B cell (primary cell): ENCODE measurements around the gene NUAK2. TPM values are rescaled to one million over a fixed set of nuclear protein-coding genes. Genes with fewer than 3 reads are reported as not detected.

Experiments used
- ATAC-seq: fragments of 200-7000 bp; cut with Tn5 transposase; one replicate; pipeline ENCODE4 v1.10.0; 2021; ENCODE audit warnings: low read depth, mild to moderate bottlenecking, moderate number of reproducible peaks, moderate library complexity
- CTCF ChIA-PET: fragments of 350-600 bp; sonication (Branson Sonifier 250); formaldehyde crosslinking; loops from one replicate; lab custom pipeline; 2021; ENCODE audit warnings: antibody characterized with exemption, inconsistent platforms; lab: Charles Lee
- POLR2A ChIA-PET: fragments of 350-600 bp; sonication (Branson Sonifier 250); formaldehyde crosslinking; loops from one replicate; lab custom pipeline; 2021; ENCODE audit warnings: antibody characterized with exemption; lab: Charles Lee
- DNase-seq: peaks from one replicate; pipeline ENCODE4 v3.0.0; 2013
- H2AFZ ChIP-seq: 2 replicates; pipeline ENCODE4 v1.6.1; 2012; ENCODE audit warnings: mild to moderate bottlenecking, low read depth, low read length; ENCODE audit not compliant: insufficient read depth, poor library complexity, severe bottlenecking
- H3K27ac ChIP-seq, 2 donors: 1 replicate in 1 of 2; 2 replicates in 1 of 2; pipeline ENCODE4 v1.5.1; 2012 to 2013; ENCODE audit warnings: low read length in 2 of 2, mild to moderate bottlenecking in 2 of 2, moderate library complexity in 1 of 2
- H3K27me3 ChIP-seq, 4 experiments: fragments of 200-600 bp in 1 of 4; sonication (generic) in 1 of 4; replicated peaks in 1 of 4; 1 replicate in 2 of 4; 2 replicates in 2 of 4; pipeline versions ENCODE4 v1.6.1 to v1.7.0; 2013 to 2016; ENCODE audit warnings: low read length in 3 of 4, mild to moderate bottlenecking in 2 of 4, mixed read lengths in 1 of 4, moderate library complexity in 1 of 4; ENCODE audit not compliant: insufficient read depth in 4 of 4, control insufficient read depth in 3 of 4; ENCODE audit errors: control extremely low read depth in 1 of 4
- H3K36me3 ChIP-seq, 2 experiments: replicated peaks in 1 of 2; 1 replicate in 1 of 2; 2 replicates in 1 of 2; pipeline versions ENCODE4 v1.6.1 to v1.7.1; 2013; ENCODE audit warnings: low read length in 1 of 2; ENCODE audit not compliant: insufficient read depth in 2 of 2, control insufficient read depth in 1 of 2; ENCODE audit errors: control extremely low read depth in 1 of 2, extremely low read depth in 1 of 2
- H3K4me1 ChIP-seq, 2 donors: fragments of 200-600 bp in 1 of 2; sonication (generic) in 1 of 2; 1 replicate in 1 of 2; 2 replicates in 1 of 2; pipeline versions ENCODE4 v1.5.1 to v1.6.1; 2013 to 2017; ENCODE audit warnings: low read length in 2 of 2; ENCODE audit not compliant: control insufficient read depth in 2 of 2, insufficient read depth in 2 of 2
- H3K4me2 ChIP-seq: replicated peaks from 2 replicates; pipeline ENCODE3; 2012; ENCODE audit warnings: mild to moderate bottlenecking, low read depth, low read length; ENCODE audit not compliant: poor library complexity, severe bottlenecking
- H3K4me3 ChIP-seq, 5 experiments: fragments of 200-600 bp in 1 of 5; sonication (generic) in 1 of 5; 1 replicate in 3 of 5; 2 replicates in 2 of 5; pipeline versions ENCODE4 v1.5.1 to v1.7.0; 2011 to 2016; ENCODE audit warnings: low read length in 4 of 5, mild to moderate bottlenecking in 4 of 5, low read depth in 2 of 5, control low read depth in 1 of 5, moderate library complexity in 1 of 5; ENCODE audit not compliant: insufficient read depth in 1 of 5; ENCODE audit errors: control extremely low read depth in 1 of 5, extremely low read depth in 1 of 5
- H3K79me2 ChIP-seq: fragments of 200-600 bp; sonication (generic); one replicate; pipeline ENCODE4 v1.6.0; 2016; ENCODE audit warnings: low read length; ENCODE audit not compliant: control insufficient read depth, insufficient read depth
- H3K9ac ChIP-seq: fragments of 200-600 bp; sonication (generic); 2 replicates; pipeline ENCODE4 v1.6.1; 2017; ENCODE audit warnings: mild to moderate bottlenecking, low read length, moderate library complexity
- H3K9me3 ChIP-seq, 3 donors: one replicate each; pipeline versions ENCODE4 v1.6.1 to v1.7.1; 2013; ENCODE audit warnings: low read length in 2 of 3; ENCODE audit not compliant: control insufficient read depth in 2 of 3, insufficient read depth in 1 of 3; ENCODE audit errors: control extremely low read depth in 1 of 3
- H4K20me1 ChIP-seq: 2 replicates; pipeline ENCODE4 v1.6.0; 2012; ENCODE audit warnings: mild to moderate bottlenecking, low read length; ENCODE audit not compliant: insufficient read depth, control insufficient read depth, poor library complexity, severe bottlenecking
- H3K27ac Mint-ChIP-seq: one replicate; pipeline ENCODE4 v1.8.0; 2021; ENCODE audit warnings: mixed read lengths
- H3K27me3 Mint-ChIP-seq: one replicate; pipeline ENCODE4 v1.8.0; 2021; ENCODE audit warnings: mixed read lengths
- H3K4me1 Mint-ChIP-seq: one replicate; pipeline ENCODE4 v1.8.0; 2021; ENCODE audit warnings: mixed read lengths
- H3K4me3 Mint-ChIP-seq: one replicate; pipeline ENCODE4 v1.8.0; 2021; ENCODE audit warnings: mixed read lengths
- H3K9me3 Mint-ChIP-seq: one replicate; pipeline ENCODE4 v1.8.0; 2022; ENCODE audit warnings: mixed read lengths; ENCODE audit not compliant: insufficient read depth
- CTCF ChIP-seq: fragments of 200-600 bp; IDR thresholded peaks from one replicate; pipeline ENCODE4 v1.8.0; 2022; ENCODE audit warnings: antibody characterized with exemption, mild to moderate bottlenecking
- EZH2 ChIP-seq: IDR thresholded peaks from 2 replicates; pipeline ENCODE4 v1.6.1; 2012; ENCODE audit warnings: borderline replicate concordance, low read depth, mild to moderate bottlenecking, moderate library complexity, low read length; ENCODE audit not compliant: insufficient read depth, poor library complexity, severe bottlenecking
- WGBS: methylation state at CpG from one replicate; pipeline ENCODE4 v1.1.5; 2013; ENCODE audit warnings: missing lambda C conversion rate; ENCODE audit not compliant: insufficient coverage; 5-methylcytosine and 5-hydroxymethylcytosine counted together
- intact Hi-C: fragments of 100-400 bp; cut with micrococcal nuclease; formaldehyde crosslinking; loops from one replicate; pipeline ENCODE4 v1.10.0; 2022
- polyA plus RNA-seq: library from polyadenylated mRNA; depleted of rRNA; stranded (reverse); fragments of >200 nt; gene quantifications from 2 replicates; pipeline ENCODE4 v1.2.3, GENCODE V29; 2012
- total RNA-seq, 2 donors: library from RNA; stranded (reverse); fragments of 120-200 nt in 1 of 2; gene quantifications; 1 replicate in 1 of 2; 2 replicates in 1 of 2; pipeline versions ENCODE4 v1.2.3 to v1.2.4, GENCODE V29; 2013 to 2022

Gene NUAK2
- total and polyA plus RNA-seq, 2 donors (not counting 1 experiment from before 2014, with no cell fraction given): 37.9 to 102 TPM

- Mint-ChIP-seq H3K9me3 (no peaks in the 10 kb centered on the region), H3K4me1 (peaks cover 2% of the 10 kb centered on the region), H3K4me3 (no peak overlapping the region), H3K27me3 (peaks cover 5% of the 10 kb centered on the region), H3K27ac (no peak overlapping the region)
- Histone ChIP-seq H3K79me2 (no peaks in the 10 kb centered on the region), H3K27ac (no peak overlapping the region), H2AFZ (no peak overlapping the region), H3K9ac (no peak overlapping the region), H3K4me3 (no peak overlapping the region), H3K27me3 (peaks cover 0 to 18% (median 4%) of the 10 kb centered on the region in 4 experiments), H3K4me1 (peaks cover 0 to 4% of the 10 kb centered on the region in 2 donors), H4K20me1 (no peaks in the 10 kb centered on the region), H3K36me3 (no peaks in the 10 kb centered on the region), H3K4me2 (no peak overlapping the region), H3K9me3 (peaks cover 0 to 3% (median 0%) of the 10 kb centered on the region in 3 donors)
- CTCF ChIA-PET: interaction anchor here (1.0 to 7.8 kb wide), 10 partner anchors 12 to 282 kb away, joined by 3 to 135 read pairs (median 16); partner anchors contain the start of gene TMCC2
- TF ChIP-seq CTCF: no peak
- no peak for TF ChIP-seq EZH2
- intact Hi-C loops: loop anchor here (5.0 kb wide), 1 partner anchor 136 kb away; the partner anchor contains the start of gene RBBP5
- ATAC-seq (no peak), DNase-seq (no peak)
- POLR2A ChIA-PET: no interaction called here
- 86% methylated on average over 5 of the region's 7 CpGs for WGBS
Measured at GRCh38 chr1:205258261-205258691, 63.3 kb downstream of the NUAK2 start.

- Mint-ChIP-seq H3K4me3 (no peak overlapping the region), H3K27ac (no peak overlapping the region), H3K9me3 (no peaks in the 10 kb centered on the region), H3K27me3 (peaks cover 5% of the 10 kb centered on the region), H3K4me1 (peaks cover 2% of the 10 kb centered on the region)
- peaks cover 0 to 3% (median 0%) of the 10 kb centered on the region in 3 donors for H3K9me3 ChIP-seq
- 93% methylated on average over 2 of the region's 2 CpGs for WGBS
- H3K9ac ChIP-seq: no peak overlapping the region
- H3K4me3 ChIP-seq: no peak overlapping the region
- ChIA-PET CTCF (interaction anchor here (0.7 to 7.8 kb wide), 12 partner anchors 11 to 281 kb away, joined by 3 to 135 read pairs (median 10); partner anchors contain the start of genes NUAK2 and TMCC2), POLR2A (no interaction called here)
- H3K27me3 ChIP-seq: peaks cover 0 to 14% (median 2%) of the 10 kb centered on the region in 4 experiments
- H3K79me2 ChIP-seq: no peaks in the 10 kb centered on the region
- no peak overlapping the region for H2AFZ ChIP-seq
- intact Hi-C loops: loop anchor here (5.0 kb wide), 1 partner anchor 135 kb away; the partner anchor contains the start of gene RBBP5
- no peak overlapping the region for H3K27ac ChIP-seq
- H4K20me1 ChIP-seq: no peaks in the 10 kb centered on the region
- no peaks in the 10 kb centered on the region for H3K36me3 ChIP-seq
- H3K4me1 ChIP-seq: peaks cover 0 to 4% of the 10 kb centered on the region in 2 donors
- no peak for ATAC-seq
- H3K4me2 ChIP-seq: no peak overlapping the region
- no peak for TF ChIP-seq EZH2
- TF ChIP-seq CTCF: no peak
- DNase-seq: no peak
Measured at GRCh38 chr1:205257735-205258134, 63.8 kb downstream of the NUAK2 start.
